Right renal pelvis (tissue), 4 donors: Measurements from ENCODE around the gene SPHK1. TPM values are rescaled to one million over a fixed set of nuclear protein-coding genes. Genes with fewer than 3 reads are reported as not detected.

Experiments used
- DNase-seq, 4 donors: peaks; one replicate each; pipeline ENCODE4 v3.0.0-alpha.2; 2013; ENCODE audit warnings: low read depth in 4 of 4, low spot score in 3 of 4, missing footprints in 1 of 4
- polyA plus RNA-seq, 4 donors: library from polyadenylated mRNA; unstranded; fragments of 120-200 nt; gene quantifications; one replicate each; pipeline ENCODE4 v1.2.1, GENCODE V29; 2013; ENCODE audit not compliant: insufficient read length in 4 of 4

SPHK1 gene
- polyA plus RNA-seq, 4 donors, result 1.8 to 4.6 (median 2.7) TPM

- no peak for DNase-seq
Observed at GRCh38 chr17:76431509-76431908, 47.1 kb downstream of the SPHK1 start.

- DNase-seq, result no peak
Observed at GRCh38 chr17:76432004-76432403, 47.6 kb downstream of the SPHK1 start.

GRCh38 chr17:76432712-76433336 lies 48.4 kb downstream of the SPHK1 start:
- no peak for DNase-seq

GRCh38 chr17:76433693-76434092 lies 49.3 kb downstream of the SPHK1 start:
- DNase-seq, result no peak

GRCh38 chr17:76434870-76435269 lies 50.5 kb downstream of the SPHK1 start:
- DNase-seq, result no peak

GRCh38 chr17:76435751-76436150 lies 51.3 kb downstream of the SPHK1 start:
- no peak for DNase-seq

Other genes starting within 250 kb of the SPHK1 start
- gene FOXJ1, start 243.4 kb upstream of the SPHK1 start, polyA plus RNA-seq, result 10 to 100 TPM; 18.7 to 31.7 (median 19.4) TPM
- gene RNF157, start 144.1 kb upstream of the SPHK1 start, polyA plus RNA-seq, result 10 to 100 TPM; 25.0 to 27.1 (median 26.6) TPM
- gene UBALD2, start 119.3 kb upstream of the SPHK1 start, polyA plus RNA-seq, result 10 to 100 TPM; 34.9 to 45.4 (median 41.1) TPM
- 1 to 10 TPM; 5.1 to 6.5 (median 5.7) TPM for gene QRICH2, start 76.3 kb upstream of the SPHK1 start, polyA plus RNA-seq
- gene PRPSAP1, start 30.7 kb upstream of the SPHK1 start, polyA plus RNA-seq, result 10 to 100 TPM; 71.4 to 87.1 (median 82.8) TPM
- 10 to 100 TPM; 22.6 to 29.1 (median 23.7) TPM for gene UBE2O, start 68.5 kb downstream of the SPHK1 start, polyA plus RNA-seq
- under 1 TPM in 2 of 4 donors, not detected in 2; 0.17 to 0.40 TPM for gene AANAT, start 83.0 kb downstream of the SPHK1 start, polyA plus RNA-seq
- gene RHBDF2, start 116.8 kb downstream of the SPHK1 start, polyA plus RNA-seq, result 1 to 10 TPM; 5.8 to 9.5 (median 6.8) TPM
- gene CYGB, start 153.1 kb downstream of the SPHK1 start, polyA plus RNA-seq, result 10 to 100 TPM; 15.1 to 17.4 (median 15.4) TPM
- gene PRCD, start 155.4 kb downstream of the SPHK1 start, polyA plus RNA-seq, result 1 to 10 TPM; 2.7 to 4.0 (median 3.4) TPM
- 10 to 100 TPM; 11.4 to 14.8 (median 12.3) TPM for gene ST6GALNAC2, start 201.3 kb downstream of the SPHK1 start, polyA plus RNA-seq